WI38 (cell line): ENCODE data around the gene HS6ST3.

ENCODE experiments used
- H3K4me3 ChIP-seq: 2 replicates; pipeline ENCODE4 v1.5.1; 2011; ENCODE audit warnings: low read depth, mild to moderate bottlenecking, control low read depth, low read length
- TF ChIP-seq, protein P1 (sequence below): IDR thresholded peaks from 2 replicates; pipeline ENCODE4 v1.5.1; 2012; ENCODE audit warnings: low read depth, mild to moderate bottlenecking, control low read depth, low read length

The HS6ST3 gene

DNA sequence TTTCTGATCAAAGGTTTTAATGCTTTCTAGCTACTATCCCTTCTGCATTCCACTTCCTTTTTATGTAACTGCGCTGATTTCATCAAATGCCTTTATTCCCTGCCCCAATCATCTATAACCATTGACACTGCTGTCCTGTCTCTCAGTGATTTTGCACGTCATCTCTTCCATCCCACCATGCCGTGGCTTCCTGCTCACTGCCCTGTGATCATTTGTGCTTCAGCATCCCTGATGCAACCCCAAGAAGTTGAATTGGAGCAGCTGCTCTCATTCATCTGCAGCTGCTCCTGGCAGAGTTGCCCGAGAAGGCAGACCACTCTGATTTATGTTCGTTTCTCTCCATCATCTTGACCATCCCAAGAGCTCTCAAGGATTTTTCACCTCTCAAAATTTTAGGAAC, 112.4 kb downstream of the HS6ST3 start:
- TF ChIP-seq, protein P1, sequence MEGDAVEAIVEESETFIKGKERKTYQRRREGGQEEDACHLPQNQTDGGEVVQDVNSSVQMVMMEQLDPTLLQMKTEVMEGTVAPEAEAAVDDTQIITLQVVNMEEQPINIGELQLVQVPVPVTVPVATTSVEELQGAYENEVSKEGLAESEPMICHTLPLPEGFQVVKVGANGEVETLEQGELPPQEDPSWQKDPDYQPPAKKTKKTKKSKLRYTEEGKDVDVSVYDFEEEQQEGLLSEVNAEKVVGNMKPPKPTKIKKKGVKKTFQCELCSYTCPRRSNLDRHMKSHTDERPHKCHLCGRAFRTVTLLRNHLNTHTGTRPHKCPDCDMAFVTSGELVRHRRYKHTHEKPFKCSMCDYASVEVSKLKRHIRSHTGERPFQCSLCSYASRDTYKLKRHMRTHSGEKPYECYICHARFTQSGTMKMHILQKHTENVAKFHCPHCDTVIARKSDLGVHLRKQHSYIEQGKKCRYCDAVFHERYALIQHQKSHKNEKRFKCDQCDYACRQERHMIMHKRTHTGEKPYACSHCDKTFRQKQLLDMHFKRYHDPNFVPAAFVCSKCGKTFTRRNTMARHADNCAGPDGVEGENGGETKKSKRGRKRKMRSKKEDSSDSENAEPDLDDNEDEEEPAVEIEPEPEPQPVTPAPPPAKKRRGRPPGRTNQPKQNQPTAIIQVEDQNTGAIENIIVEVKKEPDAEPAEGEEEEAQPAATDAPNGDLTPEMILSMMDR, result no peak
- no peak overlapping the region for H3K4me3 ChIP-seq

DNA sequence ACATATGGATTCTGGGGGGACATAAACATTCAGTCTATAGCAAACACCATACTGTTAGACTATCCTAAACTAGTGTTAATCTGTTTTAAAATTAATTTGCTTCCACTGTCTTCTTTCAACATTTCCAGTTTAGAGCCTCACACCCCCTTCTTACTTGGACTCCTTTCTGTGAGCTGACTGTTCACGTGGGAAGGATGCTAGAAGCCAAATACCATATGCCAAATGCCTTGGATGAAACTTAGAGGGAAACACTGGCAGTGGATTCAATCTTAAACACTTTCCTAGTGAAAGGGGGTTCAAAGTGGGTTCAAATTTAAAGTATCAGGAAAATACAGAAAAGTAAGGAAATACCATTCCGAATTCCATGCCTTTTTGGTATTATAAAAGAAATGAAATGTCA, 113.6 kb downstream of the HS6ST3 start:
- TF ChIP-seq, protein P1, result no peak
- H3K4me3 ChIP-seq, result no peak overlapping the region

DNA sequence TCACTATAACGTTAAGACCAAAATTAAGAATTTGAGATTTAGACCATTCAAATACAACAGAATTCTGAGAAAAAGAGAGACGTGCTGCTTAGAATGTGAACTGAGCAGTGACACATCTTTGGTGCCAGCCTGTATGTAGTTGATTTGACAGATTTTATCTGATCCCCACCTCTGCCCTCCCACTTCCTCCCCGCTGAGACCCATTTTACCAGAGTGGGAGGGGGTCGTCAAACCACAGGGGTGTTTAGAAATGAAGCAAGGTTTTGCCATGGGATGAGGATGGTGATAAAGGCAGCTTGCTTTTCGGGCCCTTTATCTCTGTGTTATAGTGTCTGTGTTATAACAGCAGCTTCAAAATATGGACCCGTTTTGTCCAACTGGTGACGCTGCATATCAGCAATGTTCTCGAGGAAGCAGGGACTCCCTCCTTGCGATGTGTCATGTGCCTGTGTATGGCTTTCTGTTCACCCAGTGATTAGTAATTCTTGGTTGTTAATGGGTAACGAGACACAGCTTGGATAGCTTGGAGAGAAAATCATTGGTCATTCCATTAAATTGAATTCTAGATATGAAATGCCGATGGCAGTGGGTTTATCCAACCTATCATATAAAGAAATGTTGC, 125.0 kb downstream of the HS6ST3 start:
- TF ChIP-seq, protein P1, result no peak

DNA sequence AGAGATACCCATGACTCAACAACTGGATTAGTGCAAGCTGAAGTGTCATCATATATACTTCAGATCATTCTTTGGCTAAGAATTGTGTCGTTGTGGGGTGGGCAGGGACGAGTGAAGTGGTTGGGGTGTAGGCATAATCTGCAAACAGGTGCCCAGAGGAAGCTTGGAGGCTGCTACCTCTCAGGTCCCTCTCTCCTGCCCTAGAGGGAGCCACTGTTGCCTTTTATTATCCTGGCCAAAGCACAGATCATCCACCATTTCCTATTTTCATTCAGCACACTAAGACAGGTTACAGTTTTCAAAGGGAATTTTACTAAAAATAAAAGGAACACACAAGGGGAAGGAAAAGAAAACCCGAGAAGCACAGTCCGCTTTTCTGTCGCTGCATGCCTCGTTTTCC, 126.6 kb downstream of the HS6ST3 start:
- no peak overlapping the region for H3K4me3 ChIP-seq
- TF ChIP-seq, protein P1, result no peak

More for the DNA sequence above, 125.0 kb downstream of the HS6ST3 start:
- no peak overlapping the region for H3K4me3 ChIP-seq

DNA sequence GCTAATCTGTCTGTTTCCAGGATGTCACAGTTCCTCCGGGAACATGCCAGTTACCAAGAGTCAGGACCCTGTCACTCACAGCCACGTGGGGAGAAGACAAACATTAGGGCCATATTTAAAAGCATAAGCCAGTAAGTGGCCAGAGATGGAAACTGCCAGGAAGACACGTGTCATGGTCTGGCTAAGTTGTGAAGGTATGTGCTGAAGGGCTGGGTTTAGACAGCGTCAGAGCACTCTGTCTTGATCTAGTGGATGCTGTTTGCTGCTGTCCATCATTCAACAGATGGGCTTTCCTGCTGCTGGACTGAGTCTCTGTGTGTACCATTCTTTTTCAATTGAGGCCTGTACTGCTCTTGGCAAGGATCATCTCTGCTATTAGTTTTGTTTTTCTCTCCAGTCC, 128.6 kb downstream of the HS6ST3 start:
- no peak overlapping the region for H3K4me3 ChIP-seq
- TF ChIP-seq, protein P1, result no peak

DNA sequence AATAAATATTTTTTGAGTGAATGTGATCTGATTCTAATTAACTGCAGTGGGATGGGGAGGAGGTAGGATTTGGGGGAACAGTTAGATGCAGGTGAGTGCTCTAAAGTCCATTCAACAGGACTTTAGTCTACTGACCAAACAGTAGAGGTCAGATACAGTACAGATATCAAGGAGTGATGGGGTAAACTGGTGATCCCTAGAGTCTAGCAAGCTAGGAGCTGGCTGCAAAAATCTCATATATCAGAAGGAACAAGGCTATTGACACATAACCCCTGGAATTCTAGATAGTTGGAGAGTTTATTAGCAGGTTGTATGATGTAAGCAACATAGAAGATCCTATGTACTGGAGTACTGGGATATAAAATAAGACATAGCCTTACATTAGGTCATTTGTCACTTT, 131.6 kb downstream of the HS6ST3 start:
- H3K4me3 ChIP-seq, result no peak overlapping the region
- TF ChIP-seq, protein P1, result no peak

DNA sequence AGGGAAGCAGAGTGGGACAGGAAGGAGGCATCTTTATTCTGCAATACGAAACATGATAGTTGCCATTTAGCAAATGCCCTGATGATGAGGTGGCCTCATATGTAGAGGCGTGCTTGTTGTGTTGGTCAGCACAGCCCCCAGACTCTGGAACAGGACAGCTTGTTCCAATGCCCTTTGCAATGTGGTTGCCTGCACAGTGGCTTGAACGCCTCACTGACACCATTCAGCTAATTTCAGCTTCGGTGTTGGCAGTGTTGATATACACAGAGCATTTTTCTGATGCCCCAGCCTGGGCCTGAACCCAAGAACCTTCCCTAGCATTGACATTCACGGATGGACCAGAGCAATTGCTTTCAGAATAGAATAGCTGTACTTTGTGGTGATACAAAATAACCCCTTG, 133.3 kb downstream of the HS6ST3 start:
- TF ChIP-seq, protein P1, result no peak
- H3K4me3 ChIP-seq, result no peak overlapping the region
